Measurements from ENCODE around the gene COL6A2.

GRCh38 chr21:46135782-46136395, 38.0 kb downstream of the COL6A2 start:
- no peak for TF ChIP-seq POLR2AphosphoS5 (IDR thresholded peaks at IDR 0.05)
- no peak for TF ChIP-seq CTCF (IDR thresholded peaks at IDR 0.05 in 8 of 11, conservative IDR thresholded peaks at IDR 0.05 in 3 of 11)
- no peak for TF ChIP-seq POLR2A (IDR thresholded peaks at IDR 0.05)

All from spleen (tissue), 7 donors.